Peyer's patch (tissue), 4 donors: ENCODE data around the gene MRPL36. TPM values are rescaled to one million over a fixed set of nuclear protein-coding genes. Genes with fewer than 3 reads are reported as not detected.

Source experiments
- DNase-seq, 3 donors: peaks; one replicate each; pipeline ENCODE4 v3.0.0-alpha.2; 2017 to 2019
- H3K27ac ChIP-seq, 4 donors: fragments of 200-600 bp; sonication (generic); one replicate each; pipeline ENCODE4 v1.5.1; 2016 to 2019
- H3K27me3 ChIP-seq, 2 donors: fragments of 200-600 bp; sonication (generic); one replicate each; pipeline ENCODE4 v1.5.1; 2019
- H3K36me3 ChIP-seq, 3 donors: fragments of 200-600 bp; sonication (generic); one replicate each; pipeline ENCODE4 v1.5.1; 2016 to 2019
- H3K4me1 ChIP-seq, 4 donors: fragments of 200-600 bp; sonication (generic); one replicate each; pipeline ENCODE4 v1.5.1; 2016 to 2019
- H3K4me3 ChIP-seq, 4 donors: fragments of 200-600 bp; sonication (generic); 1 replicate in 3 of 4; 2 replicates in 1 of 4; pipeline ENCODE4 v1.5.1; 2016 to 2019; ENCODE audit warnings: mild to moderate bottlenecking in 1 of 4
- H3K9me3 ChIP-seq, 4 donors: fragments of 200-600 bp; sonication (generic); one replicate each; pipeline ENCODE4 v1.5.1; 2016 to 2019; ENCODE audit warnings: mild to moderate bottlenecking in 1 of 4
- CTCF ChIP-seq, 6 experiments: fragments of 450-650 bp in 4 of 6; fragments of 200-600 bp in 2 of 6; sonication (generic) in 1 of 6; IDR thresholded peaks; one replicate each; pipeline ENCODE4 v1.5.1; 2017 to 2019; ENCODE audit warnings: antibody characterized with exemption in 6 of 6, mild to moderate bottlenecking in 3 of 6, moderate library complexity in 1 of 6
- POLR2A ChIP-seq, 2 donors: fragments of 450-650 bp; IDR thresholded peaks; one replicate each; pipeline ENCODE4 v1.5.1; 2017; ENCODE audit warnings: antibody characterized with exemption in 2 of 2, mild to moderate bottlenecking in 2 of 2, moderate library complexity in 2 of 2
- total RNA-seq, 4 donors: library from RNA; depleted of rRNA; stranded (reverse); fragments of >200 nt; gene quantifications; one replicate each; pipeline ENCODE4 v1.1.0, GENCODE V29; 2016

Gene MRPL36
- total RNA-seq, 4 donors from 2014 or later = 21.9 to 23.9 (median 23.3) TPM

GRCh38 chr5:1807451-1808185 is 8.0 kb upstream of the MRPL36 start:
- no peak for DNase-seq
- no peak overlapping the region for H3K4me3 ChIP-seq
- TF ChIP-seq POLR2A (IDR thresholded peaks at IDR 0.05) = no peak
- TF ChIP-seq CTCF (IDR thresholded peaks at IDR 0.05) = no peak
- no peaks in the 10 kb centered on the region for H3K9me3 ChIP-seq
- H3K36me3 ChIP-seq = peaks cover 0 to 99% (median 0%) of the 10 kb centered on the region in 3 donors
- no peaks in the 10 kb centered on the region for H3K27me3 ChIP-seq
- no peak overlapping the region for H3K27ac ChIP-seq
- H3K4me1 ChIP-seq = no peaks in the 10 kb centered on the region

GRCh38 chr5:1806974-1807373 is 7.3 kb upstream of the MRPL36 start:
- Histone ChIP-seq H3K4me3 (no peak overlapping the region), H3K9me3 (no peaks in the 10 kb centered on the region), H3K27ac (no peak overlapping the region), H3K27me3 (no peaks in the 10 kb centered on the region), H3K4me1 (peaks cover 0 to 5% (median under 1%) of the 10 kb centered on the region in 4 donors), H3K36me3 (peaks cover 0 to 93% (median 0%) of the 10 kb centered on the region in 3 donors)
- no peak for DNase-seq
- TF ChIP-seq CTCF (IDR thresholded peaks at IDR 0.05) = no peak
- no peak for TF ChIP-seq POLR2A (IDR thresholded peaks at IDR 0.05)

GRCh38 chr5:1806199-1806598 is 6.6 kb upstream of the MRPL36 start:
- no peaks in the 10 kb centered on the region for H3K9me3 ChIP-seq
- H3K4me1 ChIP-seq = peaks cover 0 to 8% (median 1%) of the 10 kb centered on the region in 4 donors
- no peak for DNase-seq
- H3K27ac ChIP-seq = no peak overlapping the region
- H3K36me3 ChIP-seq = peaks cover 0 to 85% (median 0%) of the 10 kb centered on the region in 3 donors
- no peaks in the 10 kb centered on the region for H3K27me3 ChIP-seq
- no peak overlapping the region for H3K4me3 ChIP-seq
- TF ChIP-seq CTCF (IDR thresholded peaks at IDR 0.05) = no peak
- TF ChIP-seq POLR2A (IDR thresholded peaks at IDR 0.05) = no peak

GRCh38 chr5:1805736-1806135 is 6.1 kb upstream of the MRPL36 start:
- Histone ChIP-seq H3K27ac (no peak overlapping the region), H3K4me1 (peaks cover 0 to 8% (median 1%) of the 10 kb centered on the region in 4 donors), H3K4me3 (no peak overlapping the region), H3K36me3 (peaks cover 0 to 80% (median 0%) of the 10 kb centered on the region in 3 donors), H3K9me3 (no peaks in the 10 kb centered on the region), H3K27me3 (no peaks in the 10 kb centered on the region)
- TF ChIP-seq POLR2A (IDR thresholded peaks at IDR 0.05) (no peak), CTCF (IDR thresholded peaks at IDR 0.05) (no peak)
- DNase-seq = no peak

GRCh38 chr5:1805326-1805725 is 5.7 kb upstream of the MRPL36 start:
- no peak for TF ChIP-seq CTCF (IDR thresholded peaks at IDR 0.05)
- no peak for TF ChIP-seq POLR2A (IDR thresholded peaks at IDR 0.05)
- no peak overlapping the region for H3K4me3 ChIP-seq
- no peak overlapping the region for H3K27ac ChIP-seq
- peaks cover 0 to 8% (median 1%) of the 10 kb centered on the region in 4 donors for H3K4me1 ChIP-seq
- no peaks in the 10 kb centered on the region for H3K9me3 ChIP-seq
- H3K27me3 ChIP-seq = no peaks in the 10 kb centered on the region
- no peak for DNase-seq
- peaks cover 0 to 77% (median 0%) of the 10 kb centered on the region in 3 donors for H3K36me3 ChIP-seq
